Mesenchymal stem cell (in vitro differentiated cells and primary cell): ENCODE data around the gene HTR2C.

Source experiments
- DNase-seq: peaks from one replicate; pipeline ENCODE4 v3.0.0-alpha.2; 2013
- H2AFZ ChIP-seq: one replicate; pipeline ENCODE4 v1.6.1; 2013; ENCODE audit warnings: low read depth, mild to moderate bottlenecking, control low read depth, inconsistent platforms, low read length, moderate library complexity
- H2AK5ac ChIP-seq: 2 replicates; pipeline ENCODE4 v1.6.1; 2013; ENCODE audit warnings: low read length, moderate library complexity, mild to moderate bottlenecking, inconsistent platforms; ENCODE audit not compliant: severe bottlenecking
- H2BK120ac ChIP-seq: one replicate; pipeline ENCODE4 v1.6.1; 2013; ENCODE audit warnings: low read depth, mild to moderate bottlenecking, inconsistent platforms, low read length, moderate library complexity
- H2BK12ac ChIP-seq, 2 experiments: one replicate each; pipeline ENCODE4 v1.6.1; 2013; ENCODE audit warnings: inconsistent platforms in 2 of 2, low read length in 2 of 2, mild to moderate bottlenecking in 2 of 2, moderate library complexity in 2 of 2, control low read depth in 1 of 2
- H2BK15ac ChIP-seq: one replicate; pipeline ENCODE4 v1.6.1; 2013; ENCODE audit warnings: mild to moderate bottlenecking, low read depth, inconsistent platforms; ENCODE audit not compliant: poor library complexity, severe bottlenecking
- H2BK5ac ChIP-seq: 2 replicates; pipeline ENCODE4 v1.6.1; 2013; ENCODE audit warnings: low read depth, mild to moderate bottlenecking, low read length, control low read depth, inconsistent platforms; ENCODE audit not compliant: poor library complexity, severe bottlenecking
- H3K14ac ChIP-seq, 2 experiments: one replicate each; pipeline ENCODE4 v1.6.1; 2013; ENCODE audit warnings: inconsistent platforms in 2 of 2, low read length in 2 of 2, control low read depth in 1 of 2, mild to moderate bottlenecking in 1 of 2, moderate library complexity in 1 of 2
- H3K18ac ChIP-seq, 2 experiments: one replicate each; pipeline ENCODE4 v1.6.1; 2013; ENCODE audit warnings: inconsistent platforms in 2 of 2, low read length in 2 of 2, control low read depth in 1 of 2, low read depth in 1 of 2, mild to moderate bottlenecking in 1 of 2
- H3K23ac ChIP-seq, 2 experiments: one replicate each; pipeline ENCODE4 v1.6.1; 2013; ENCODE audit warnings: inconsistent platforms in 2 of 2, low read length in 2 of 2, mild to moderate bottlenecking in 2 of 2, moderate library complexity in 2 of 2, control low read depth in 1 of 2
- H3K27ac ChIP-seq: 2 replicates; pipeline ENCODE4 v1.5.1; 2013; ENCODE audit warnings: mild to moderate bottlenecking, moderate library complexity, low read length, control low read depth, inconsistent platforms; ENCODE audit not compliant: poor library complexity, severe bottlenecking
- H3K27me3 ChIP-seq, 2 experiments: 2 replicates each; pipeline versions ENCODE4 v1.6.1 to v1.7.0; 2013; ENCODE audit warnings: low read length in 2 of 2, mild to moderate bottlenecking in 2 of 2, moderate library complexity in 2 of 2, control low read depth in 1 of 2, inconsistent platforms in 1 of 2; ENCODE audit not compliant: control insufficient read depth in 1 of 2, insufficient read depth in 1 of 2
- H3K36me3 ChIP-seq, 2 experiments: 2 replicates each; pipeline versions ENCODE4 v1.6.1 to v1.7.0; 2013; ENCODE audit warnings: low read length in 2 of 2, control low read depth in 1 of 2, inconsistent platforms in 1 of 2, low read depth in 1 of 2, mild to moderate bottlenecking in 1 of 2; ENCODE audit not compliant: insufficient read depth in 2 of 2, control insufficient read depth in 1 of 2
- H3K4ac ChIP-seq, 2 experiments: one replicate each; pipeline ENCODE4 v1.6.1; 2013; ENCODE audit warnings: inconsistent platforms in 2 of 2, low read length in 2 of 2, mild to moderate bottlenecking in 2 of 2, moderate library complexity in 2 of 2, control low read depth in 1 of 2, low read depth in 1 of 2
- H3K4me1 ChIP-seq: 2 replicates; pipeline ENCODE4 v1.6.1; 2013; ENCODE audit warnings: low read depth, low read length, control low read depth; ENCODE audit not compliant: control insufficient read depth, insufficient read depth
- H3K4me2 ChIP-seq: 2 replicates; pipeline ENCODE4 v1.6.1; 2013; ENCODE audit warnings: low read length, mild to moderate bottlenecking, inconsistent platforms; ENCODE audit not compliant: poor library complexity, severe bottlenecking
- H3K4me3 ChIP-seq, 2 experiments: 2 replicates each; pipeline versions ENCODE4 v1.5.1 to v1.7.0; 2013; ENCODE audit warnings: low read length in 2 of 2, mild to moderate bottlenecking in 2 of 2, control low read depth in 1 of 2, low read depth in 1 of 2; ENCODE audit not compliant: insufficient read depth in 1 of 2
- H3K79me1 ChIP-seq: replicated peaks from 2 replicates; pipeline ENCODE4 v1.6.1; 2013; ENCODE audit warnings: mild to moderate bottlenecking, control low read depth, low read length, inconsistent platforms; ENCODE audit not compliant: poor library complexity, severe bottlenecking
- H3K9ac ChIP-seq: 2 replicates; pipeline ENCODE4 v1.7.0; 2013; ENCODE audit warnings: mild to moderate bottlenecking, low read length, moderate library complexity
- H3K9me3 ChIP-seq: 2 replicates; pipeline ENCODE4 v1.7.0; 2013; ENCODE audit warnings: mild to moderate bottlenecking, low read length; ENCODE audit not compliant: control insufficient read depth
- H4K8ac ChIP-seq: one replicate; pipeline ENCODE4 v1.6.1; 2013; ENCODE audit warnings: inconsistent platforms, mild to moderate bottlenecking, low read length, moderate library complexity
- H4K91ac ChIP-seq: one replicate; pipeline ENCODE4 v1.6.1; 2013; ENCODE audit warnings: mild to moderate bottlenecking, low read length, inconsistent platforms
- WGBS: methylation state at CpG from one replicate; pipeline ENCODE4 v1.1.7; 2013; ENCODE audit warnings: mixed read lengths; 5-methylcytosine and 5-hydroxymethylcytosine counted together

Gene HTR2C

DNA sequence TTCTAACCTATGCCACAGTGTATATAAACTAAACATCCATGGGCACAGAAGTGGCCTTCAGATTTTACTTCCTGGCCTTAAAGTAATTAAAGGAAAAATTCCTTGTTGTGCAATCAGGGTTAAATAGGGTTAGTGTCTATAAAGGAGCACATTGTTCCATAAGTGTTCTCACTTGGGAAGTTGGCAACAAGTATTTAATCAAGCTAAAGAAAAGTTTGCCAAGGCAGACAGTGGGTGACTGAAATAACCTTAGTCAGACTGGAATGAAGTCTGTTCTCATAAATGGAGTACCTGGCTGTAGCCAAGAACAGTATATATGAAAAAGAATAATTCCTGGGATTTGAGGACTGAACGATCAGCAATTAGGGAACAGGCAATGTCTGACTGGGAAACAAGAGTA is 213.6 kb downstream of the HTR2C start:
- no peak overlapping the region for H3K27ac ChIP-seq
- H2BK120ac ChIP-seq: no peak overlapping the region
- H3K4ac ChIP-seq: no peak overlapping the region
- no peak overlapping the region for H2BK12ac ChIP-seq
- no peaks in the 10 kb centered on the region for H3K4me1 ChIP-seq
- H4K8ac ChIP-seq: no peak overlapping the region
- no peak overlapping the region for H3K23ac ChIP-seq
- no peak overlapping the region for H3K4me2 ChIP-seq
- H2AFZ ChIP-seq: no peak overlapping the region
- no peak overlapping the region for H4K91ac ChIP-seq
- H3K4me3 ChIP-seq: no peak overlapping the region
- 100% methylated on average over 1 of the region's 1 CpG for WGBS
- no peaks in the 10 kb centered on the region for H3K79me1 ChIP-seq
- no peak overlapping the region for H2AK5ac ChIP-seq
- no peak overlapping the region for H3K18ac ChIP-seq
- no peak overlapping the region for H3K9ac ChIP-seq
- H2BK15ac ChIP-seq: no peak overlapping the region
- H3K9me3 ChIP-seq: peaks cover 5% of the 10 kb centered on the region
- H3K14ac ChIP-seq: no peak overlapping the region
- H3K36me3 ChIP-seq: no peaks in the 10 kb centered on the region
- H2BK5ac ChIP-seq: no peak overlapping the region
- no peak for DNase-seq
- H3K27me3 ChIP-seq: no peaks in the 10 kb centered on the region

GRCh38 chrX:114798907-114799306 is 215.0 kb downstream of the HTR2C start:
- WGBS: no CpG with 5 or more reads among the region's 2 CpGs

GRCh38 chrX:114800719-114801118 is 216.8 kb downstream of the HTR2C start:
- Histone ChIP-seq H3K4me1 (no peaks in the 10 kb centered on the region), H3K27ac (no peak overlapping the region), H2BK120ac (no peak overlapping the region), H3K36me3 (no peaks in the 10 kb centered on the region), H2AK5ac (no peak overlapping the region), H3K27me3 (no peaks in the 10 kb centered on the region), H3K18ac (no peak overlapping the region), H3K9me3 (peaks cover 3% of the 10 kb centered on the region), H3K9ac (no peak overlapping the region), H2BK12ac (no peak overlapping the region), H4K91ac (no peak overlapping the region), H3K14ac (no peak overlapping the region), H3K4me3 (no peak overlapping the region), H3K4ac (no peak overlapping the region), H2AFZ (no peak overlapping the region), H3K23ac (no peak overlapping the region), H3K4me2 (no peak overlapping the region), H3K79me1 (no peaks in the 10 kb centered on the region), H2BK15ac (no peak overlapping the region), H2BK5ac (no peak overlapping the region), H4K8ac (no peak overlapping the region)
- WGBS: 100% methylated on average over 2 of the region's 4 CpGs
- peak; percentile 53 for DNase-seq

More at GRCh38 chrX:114798907-114799306, 215.0 kb downstream of the HTR2C start:
- Histone ChIP-seq H3K4me3 (no peak overlapping the region), H2AFZ (no peak overlapping the region), H3K36me3 (no peaks in the 10 kb centered on the region), H3K27me3 (no peaks in the 10 kb centered on the region), H3K27ac (no peak overlapping the region), H3K23ac (no peak overlapping the region), H3K9me3 (peaks cover 5% of the 10 kb centered on the region), H2BK120ac (no peak overlapping the region), H3K9ac (no peak overlapping the region), H4K91ac (no peak overlapping the region), H2BK5ac (no peak overlapping the region), H2AK5ac (no peak overlapping the region), H3K79me1 (no peaks in the 10 kb centered on the region), H3K14ac (no peak overlapping the region), H3K4me1 (no peaks in the 10 kb centered on the region), H2BK15ac (no peak overlapping the region), H4K8ac (no peak overlapping the region), H3K4ac (no peak overlapping the region), H3K18ac (no peak overlapping the region), H3K4me2 (no peak overlapping the region), H2BK12ac (no peak overlapping the region)
- DNase-seq: peak; percentile 30

DNA sequence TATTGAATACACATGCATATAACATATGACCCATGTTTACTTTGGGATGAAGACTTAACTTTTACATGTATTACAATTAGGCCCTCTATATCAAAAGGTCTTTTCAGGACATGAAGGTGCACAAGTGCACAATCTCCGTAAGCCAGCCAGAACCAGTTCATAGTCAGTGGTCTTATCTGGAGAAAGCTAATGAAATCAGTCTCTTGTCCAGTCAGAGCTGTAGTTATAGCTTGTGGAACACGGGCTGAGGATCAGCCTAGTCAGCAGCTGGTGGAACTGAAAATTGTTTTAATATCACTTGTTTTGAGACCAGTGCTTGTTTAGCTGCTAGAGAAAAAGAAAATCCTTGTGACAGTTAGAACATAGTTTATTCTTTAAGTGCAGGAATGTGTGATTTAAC is 235.6 kb downstream of the HTR2C start:
- no peak for DNase-seq
- no peak overlapping the region for H3K9ac ChIP-seq
- no peaks in the 10 kb centered on the region for H3K36me3 ChIP-seq
- H2BK120ac ChIP-seq: no peak overlapping the region
- no peak overlapping the region for H3K4me2 ChIP-seq
- H3K4ac ChIP-seq: no peak overlapping the region
- no peak overlapping the region for H4K91ac ChIP-seq
- H4K8ac ChIP-seq: no peak overlapping the region
- H3K4me1 ChIP-seq: no peaks in the 10 kb centered on the region
- H3K79me1 ChIP-seq: no peaks in the 10 kb centered on the region
- no peaks in the 10 kb centered on the region for H3K9me3 ChIP-seq
- no peak overlapping the region for H3K23ac ChIP-seq
- H3K14ac ChIP-seq: no peak overlapping the region
- H2BK12ac ChIP-seq: no peak overlapping the region
- WGBS: 90% methylated on average over 2 of the region's 2 CpGs
- H2AFZ ChIP-seq: no peak overlapping the region
- no peak overlapping the region for H2AK5ac ChIP-seq
- no peaks in the 10 kb centered on the region for H3K27me3 ChIP-seq
- no peak overlapping the region for H2BK15ac ChIP-seq
- H3K4me3 ChIP-seq: no peak overlapping the region
- H3K18ac ChIP-seq: no peak overlapping the region
- no peak overlapping the region for H2BK5ac ChIP-seq
- H3K27ac ChIP-seq: no peak overlapping the region
